Activated CD4-positive, alpha-beta T cell treated with anti-CD3 and anti-CD28 coated beads for 1 hour (primary cell): ENCODE results near the gene GPS1.

Source experiments
- DNase-seq: peaks from one replicate; pipeline ENCODE4 v3.0.0-alpha.2; 2020

The GPS1 gene

GRCh38 chr17:82051776-82052637 lies at the start of gene GPS1, which contains the start of gene RFNG:
GPS1 (plus strand) TSS chr17:82051898; CDS start chr17:82051932, 34 bp downstream.
RFNG (minus strand) TSS chr17:82051811; CDS start chr17:82051766, 45 bp downstream.
- peak; percentile 74 for DNase-seq

DNA sequence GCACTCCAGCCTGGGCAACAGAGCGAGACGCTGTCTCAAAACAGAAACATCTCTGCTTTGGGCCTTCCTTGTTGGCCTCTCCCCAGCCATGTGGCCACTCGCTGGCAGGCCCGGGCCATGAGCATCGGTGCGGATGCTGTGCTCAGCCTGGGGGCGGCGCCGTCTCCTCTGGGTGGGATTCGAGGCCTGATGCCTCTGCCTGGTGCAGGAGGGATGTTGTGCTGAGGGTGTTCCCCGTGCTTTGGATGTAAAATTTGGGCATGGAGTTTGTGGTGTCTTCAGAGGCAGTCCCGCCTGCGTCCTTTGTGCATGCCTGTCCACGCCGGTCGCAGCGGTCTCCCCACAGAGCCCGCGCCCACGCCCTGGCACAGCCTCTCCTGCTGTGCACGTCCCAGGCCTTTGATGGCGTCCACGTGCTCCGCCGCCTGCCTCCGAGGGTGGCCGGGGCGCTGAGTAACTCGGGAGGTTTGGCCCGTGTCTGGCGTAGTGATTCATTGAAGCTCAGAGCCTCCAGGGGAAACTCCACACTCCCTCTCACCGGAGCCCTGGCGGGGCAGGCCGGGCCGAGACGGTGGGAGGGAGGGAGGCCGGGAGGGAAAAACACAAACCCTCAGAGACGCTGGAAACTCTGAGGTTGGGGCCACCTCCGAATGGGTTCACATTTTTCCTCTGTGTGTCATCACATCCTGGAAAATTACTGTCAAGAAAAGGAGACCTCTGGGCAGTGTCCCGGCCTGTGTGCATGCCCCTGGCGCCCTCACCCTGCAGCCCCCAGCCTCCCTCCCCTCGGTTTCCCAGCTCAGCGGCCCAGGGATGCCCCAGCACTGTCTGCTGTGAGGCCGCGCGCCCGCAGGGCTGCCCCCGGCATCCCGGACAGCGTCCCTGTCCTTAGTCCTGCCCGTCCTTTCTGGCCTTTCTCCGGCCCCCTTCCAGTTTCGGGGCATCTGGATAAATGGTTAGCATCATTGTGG lies 48.0 kb upstream of the GPS1 start:
- DNase-seq, result no peak

DNA sequence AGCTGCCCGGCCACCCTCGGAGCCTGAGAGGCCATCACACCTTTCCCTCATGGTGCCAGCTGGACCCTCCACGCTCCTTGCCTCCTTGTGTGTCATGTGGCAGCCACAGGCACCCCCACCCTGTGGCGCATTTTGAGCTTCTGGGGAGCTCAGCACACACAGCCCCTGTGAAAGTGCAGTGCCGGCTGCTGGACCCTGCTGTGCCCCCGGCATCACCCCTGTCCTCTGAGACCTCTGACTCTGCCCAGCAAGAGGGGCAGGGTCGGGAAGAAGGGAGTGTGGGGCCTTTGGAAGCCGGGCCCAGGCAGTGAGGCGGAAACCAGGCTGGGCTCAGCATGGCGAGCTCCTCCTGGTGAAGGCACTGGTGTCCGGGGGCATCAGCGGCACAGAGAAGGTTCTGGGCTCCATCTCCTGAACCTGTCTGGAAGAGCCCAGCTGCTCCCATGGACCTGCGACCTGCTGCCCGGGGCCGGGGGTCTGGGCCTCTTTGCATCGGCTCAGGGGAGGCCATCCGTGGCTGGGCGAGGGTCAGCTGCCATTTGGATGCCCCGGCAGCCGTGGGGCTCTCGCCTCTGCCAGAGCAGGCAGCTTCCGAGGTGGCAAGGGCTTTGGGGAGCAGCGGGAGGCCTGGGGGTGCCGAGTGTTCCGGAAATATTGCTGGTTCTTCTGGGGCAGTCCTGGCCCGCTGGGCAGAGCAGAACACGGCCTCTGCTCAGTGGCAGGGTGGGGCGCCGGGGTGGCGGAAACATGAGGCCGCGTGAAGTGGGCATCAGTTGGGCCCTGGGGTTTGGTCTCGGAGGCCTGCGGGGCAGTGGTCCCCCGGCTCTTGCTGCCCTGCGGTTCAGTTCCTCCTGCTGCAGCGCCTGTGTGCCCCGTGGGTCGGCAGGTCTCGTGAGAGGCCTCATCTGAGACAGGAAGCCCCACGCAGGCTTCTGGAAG lies 46.9 kb upstream of the GPS1 start:
- no peak for DNase-seq

- no peak for DNase-seq
Measured at GRCh38 chr17:82005701-82006348, 45.9 kb upstream of the GPS1 start.

DNA sequence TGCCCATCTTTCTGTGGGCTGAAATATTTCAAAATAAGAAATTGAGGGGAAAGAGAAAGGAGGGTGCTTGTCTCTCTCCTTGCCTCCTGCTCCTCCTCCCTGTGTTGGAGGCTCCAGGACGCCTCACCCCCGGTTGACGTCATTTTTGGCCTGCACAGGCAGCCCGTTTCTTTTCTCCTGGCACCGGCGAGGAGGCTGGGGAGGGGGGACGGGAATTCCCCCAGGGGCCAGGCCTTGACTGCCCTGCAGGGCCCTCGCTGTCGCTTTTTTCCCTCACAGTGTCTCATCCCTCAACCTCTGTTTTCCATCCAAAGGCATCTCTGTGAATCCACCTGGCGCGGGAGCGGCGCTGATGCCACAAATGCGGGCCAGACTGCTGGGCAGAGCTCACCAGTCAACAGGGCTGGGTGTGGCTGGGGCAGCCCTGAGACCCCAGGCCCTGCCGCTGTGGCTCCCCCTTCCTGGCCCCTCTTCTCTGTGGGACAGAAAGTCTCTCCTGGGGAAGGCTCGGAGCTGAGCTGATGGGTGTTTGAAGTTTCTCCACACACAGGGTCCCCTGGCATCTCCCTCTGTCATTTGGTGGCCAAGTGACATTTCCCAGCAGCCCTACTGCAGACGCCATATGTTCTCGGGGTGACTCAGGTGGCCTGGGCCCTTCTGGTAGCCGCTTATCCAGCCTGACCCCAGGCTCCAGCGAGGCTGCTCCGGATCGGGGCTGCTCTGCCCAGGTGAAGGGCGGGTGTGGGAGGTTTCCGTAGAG lies 45.0 kb upstream of the GPS1 start:
- DNase-seq, result no peak

DNA sequence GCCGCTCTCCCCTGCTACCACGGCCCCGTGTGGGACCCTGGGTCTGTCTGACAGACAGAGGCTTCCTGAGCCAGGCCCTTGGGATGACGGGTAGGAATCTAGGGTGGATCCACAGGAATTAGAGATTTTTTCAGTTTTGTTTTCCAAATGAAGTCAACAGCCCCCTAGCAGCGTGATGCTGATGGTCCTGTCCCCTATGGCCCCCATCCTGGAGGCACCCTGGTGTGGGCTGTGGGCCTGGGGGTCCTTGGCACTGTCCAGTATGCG lies 44.5 kb upstream of the GPS1 start:
- no peak for DNase-seq

- DNase-seq, result no peak
Measured at GRCh38 chr17:82007495-82008257, 44.0 kb upstream of the GPS1 start.

DNA sequence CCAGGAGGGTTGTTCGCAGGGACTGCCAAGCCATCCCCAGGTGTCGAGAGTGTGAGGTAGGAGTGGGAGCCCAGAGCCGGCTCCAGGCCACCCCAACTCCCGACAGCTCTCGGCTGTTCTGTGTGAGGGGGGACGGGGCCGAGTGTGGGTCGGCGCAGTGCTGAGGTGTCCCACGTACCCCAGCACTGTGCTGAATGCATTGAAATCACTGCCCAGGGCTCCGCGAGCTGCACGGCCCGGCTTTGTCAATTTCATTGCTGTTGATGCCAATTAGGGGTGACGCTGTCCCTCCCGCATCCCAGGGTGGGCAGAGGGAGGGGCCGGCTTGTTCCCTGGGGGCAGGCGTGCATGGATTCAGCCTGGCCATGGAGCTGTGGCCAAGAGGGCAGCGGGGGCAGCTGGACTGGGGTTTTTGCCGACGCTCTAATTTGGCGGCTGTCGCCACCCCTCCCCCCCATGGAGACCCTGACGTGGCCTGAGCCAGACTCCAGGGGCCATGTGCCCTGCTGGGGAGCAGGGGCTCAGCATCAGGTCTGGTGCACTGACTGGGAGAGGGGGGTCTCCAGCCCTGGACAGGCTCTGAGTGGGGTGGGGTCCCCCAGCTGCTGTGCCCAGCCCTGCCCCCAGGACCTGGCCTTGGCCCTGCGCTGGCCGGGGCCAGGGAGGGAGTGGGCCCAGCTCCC lies 43.3 kb upstream of the GPS1 start:
- no peak for DNase-seq

GRCh38 chr17:82008941-82009405 lies 42.7 kb upstream of the GPS1 start:
- DNase-seq, result no peak

DNA sequence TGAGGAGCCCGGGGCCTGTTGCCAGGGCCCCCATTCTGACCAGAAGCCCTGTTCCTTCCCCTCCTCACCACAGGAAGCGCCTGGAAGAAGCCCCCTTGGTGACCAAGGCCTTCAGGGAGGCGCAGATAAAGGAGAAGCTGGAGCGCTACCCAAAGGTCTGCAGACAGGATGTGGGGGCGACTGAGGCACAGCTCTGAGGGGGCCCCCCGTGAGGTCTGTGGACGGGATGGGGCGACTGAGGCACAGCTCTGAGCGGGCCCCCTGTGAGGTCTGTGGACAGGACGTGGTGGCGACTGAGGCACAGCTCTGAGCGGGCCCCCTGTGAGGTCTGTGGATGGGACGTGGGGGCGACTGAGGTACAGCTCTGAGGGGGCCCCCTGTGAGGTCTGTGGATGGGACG lies 42.3 kb upstream of the GPS1 start:
- no peak for DNase-seq

- no peak for DNase-seq
Measured at GRCh38 chr17:82010575-82011525, 40.8 kb upstream of the GPS1 start.

DNA sequence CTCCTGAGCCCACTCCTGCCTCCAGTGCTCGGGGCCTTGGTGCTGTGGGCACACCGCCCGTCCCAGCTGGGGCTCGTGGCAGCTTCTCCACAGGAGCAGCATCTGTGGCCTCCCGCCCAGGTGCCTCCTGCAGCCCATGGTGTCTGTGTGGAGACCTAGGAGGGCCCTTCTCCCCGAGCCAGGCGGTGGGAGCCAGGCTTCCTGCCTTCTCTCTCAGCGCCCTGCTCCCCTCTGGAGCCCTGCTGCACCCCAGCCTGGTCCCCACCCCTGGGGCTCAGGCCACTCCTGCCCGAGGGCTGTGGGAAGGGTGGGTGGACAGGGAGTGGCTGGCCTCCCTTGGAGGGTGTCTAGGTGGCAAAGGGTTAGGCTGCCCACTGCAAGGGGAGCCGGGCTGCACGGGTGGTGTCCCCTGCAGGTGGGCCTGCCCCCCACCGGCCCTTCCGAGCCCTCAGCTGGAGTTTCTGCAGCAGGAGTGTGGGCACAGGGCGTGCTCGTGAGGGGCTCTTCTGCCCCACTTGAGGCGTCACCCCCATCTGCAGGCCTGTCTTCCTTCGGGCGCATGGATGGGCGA lies 40.0 kb upstream of the GPS1 start:
- no peak for DNase-seq

- no peak for DNase-seq
Measured at GRCh38 chr17:82012261-82012639, 39.4 kb upstream of the GPS1 start.

DNA sequence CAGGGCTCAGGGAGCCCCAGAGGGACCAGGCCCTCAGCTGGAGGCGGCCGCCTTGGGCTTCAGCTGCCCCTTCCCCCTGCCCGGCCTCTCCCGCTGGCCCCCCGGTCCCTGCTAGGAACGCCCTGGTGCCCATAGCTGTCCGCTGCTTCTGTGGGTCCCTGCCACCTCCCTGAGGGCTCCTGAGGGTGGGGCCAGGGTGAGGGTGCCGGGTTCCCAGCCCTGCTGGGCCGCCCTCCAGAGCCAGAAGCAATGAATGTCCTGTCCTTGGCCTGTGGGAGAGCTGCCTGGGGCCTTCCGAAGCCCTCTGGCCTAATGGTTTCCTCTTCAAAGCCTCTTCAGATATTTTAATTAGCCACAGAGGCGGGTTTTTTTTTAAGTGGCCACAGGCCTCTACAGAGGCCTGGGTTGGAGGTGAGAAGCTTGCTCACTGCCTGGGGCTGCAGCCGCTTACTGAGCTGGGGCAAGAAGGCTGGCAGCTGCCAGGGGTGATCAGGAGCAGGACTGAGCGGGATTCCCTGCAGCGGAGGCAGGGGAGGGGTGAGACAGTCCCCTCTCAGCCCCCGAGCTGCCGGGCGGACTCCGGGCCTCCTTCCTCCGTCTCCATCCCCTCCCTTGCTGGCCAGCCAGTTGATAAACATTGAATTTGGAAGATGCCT lies 38.9 kb upstream of the GPS1 start:
- DNase-seq, result no peak

- DNase-seq, result no peak
Measured at GRCh38 chr17:82013341-82013740, 38.4 kb upstream of the GPS1 start.

GRCh38 chr17:82013772-82014321 lies 37.9 kb upstream of the GPS1 start:
- DNase-seq, result no peak

DNA sequence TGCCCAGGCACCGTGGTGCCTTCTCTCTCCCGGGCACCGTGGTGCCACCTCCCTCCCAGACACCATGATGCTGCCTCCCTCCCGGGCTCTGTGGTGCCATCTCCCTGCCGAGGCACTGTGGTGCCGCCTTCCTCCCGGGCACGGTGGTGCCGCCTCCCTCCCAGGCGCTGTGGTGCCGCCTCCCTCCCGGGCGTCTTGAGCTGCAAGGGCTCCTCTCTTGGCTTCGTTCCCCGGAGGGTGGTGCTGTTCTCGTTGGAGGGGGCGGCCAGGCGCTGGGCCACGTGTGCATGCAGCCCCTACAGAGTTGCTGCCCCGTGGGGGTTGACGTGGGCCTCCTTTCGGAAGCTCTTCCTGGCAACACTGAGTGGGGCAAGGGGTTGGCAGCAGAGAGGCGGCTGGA lies 37.3 kb upstream of the GPS1 start:
- no peak for DNase-seq

- DNase-seq, result no peak
Measured at GRCh38 chr17:82014971-82015310, 36.8 kb upstream of the GPS1 start.
